ENCODE measurements around the gene ANKRD28.
"Not testable (repeated sequence)": the region's sequence is repeated elsewhere in the genome, so short reads cannot be mapped to it uniquely, and the experiment has no call there.

ANKRD28 gene

DNA sequence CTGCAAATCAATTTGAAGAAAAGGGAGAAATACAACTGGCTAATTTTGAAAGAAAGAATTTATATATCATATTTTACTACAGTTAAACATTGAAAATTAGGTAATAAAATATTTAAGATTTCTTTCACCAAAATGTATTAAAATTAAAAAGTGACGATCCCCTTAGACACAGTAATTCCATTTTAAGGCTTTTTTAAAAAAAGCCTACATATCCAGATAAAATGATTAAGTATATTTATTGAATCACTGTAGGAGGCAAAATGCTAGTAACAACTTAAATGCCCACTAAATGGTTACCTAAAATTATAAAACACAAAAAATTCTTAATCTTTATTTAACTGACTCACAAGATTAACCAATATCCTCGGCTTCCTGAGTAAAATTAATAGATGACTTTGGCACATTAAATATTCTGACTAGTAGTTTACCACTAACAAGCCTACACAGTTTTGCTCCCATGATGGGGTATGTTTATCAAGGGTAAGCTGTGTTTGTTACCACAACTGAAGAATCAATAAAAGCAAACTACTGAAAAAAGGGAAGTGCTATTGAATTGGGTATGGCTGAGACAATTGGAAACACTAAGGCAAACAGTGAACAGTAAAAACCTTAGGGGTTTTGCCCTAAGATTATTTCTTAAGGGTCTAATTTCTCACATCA is 28.4 kb downstream of the ANKRD28 start:
- DNase-seq = no peak

DNA sequence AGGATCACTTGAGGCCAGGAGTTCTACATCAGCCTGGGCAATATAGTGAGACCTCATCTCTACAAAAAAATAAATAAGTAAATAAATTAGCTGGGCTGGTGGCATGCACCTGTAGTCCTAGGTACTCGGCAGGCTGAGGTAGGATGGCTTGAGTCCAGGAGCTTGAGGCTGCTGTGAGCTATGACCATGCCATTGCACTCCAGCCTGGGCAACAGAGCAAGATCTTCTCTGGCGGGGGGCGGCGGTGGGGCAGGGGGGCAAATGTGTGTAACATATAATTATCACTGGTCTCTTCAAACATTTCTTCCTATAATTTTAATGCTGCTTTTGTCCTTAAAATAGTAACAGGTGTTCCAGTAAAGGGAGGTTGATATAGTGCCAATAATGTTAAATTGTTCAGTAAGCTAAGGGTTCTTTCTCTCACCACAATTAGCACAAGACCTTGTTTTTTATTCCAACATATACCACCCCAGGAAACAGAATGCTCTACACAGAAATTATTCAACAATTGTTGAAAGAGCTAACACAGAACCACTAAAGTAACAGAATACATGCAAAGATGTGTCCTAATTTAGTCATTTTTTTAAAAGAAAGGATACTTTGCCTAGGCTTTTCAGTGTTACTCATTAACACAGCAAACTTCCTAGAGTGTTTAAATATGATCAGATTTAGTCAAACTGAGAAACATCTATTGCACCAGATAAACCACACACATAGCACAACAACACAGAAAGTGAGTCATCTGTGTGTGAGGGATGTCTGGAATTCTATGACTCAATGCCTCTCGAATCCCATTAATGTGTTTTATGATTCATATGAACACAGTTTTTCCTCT is 29.1 kb downstream of the ANKRD28 start:
- no peak for DNase-seq

DNA sequence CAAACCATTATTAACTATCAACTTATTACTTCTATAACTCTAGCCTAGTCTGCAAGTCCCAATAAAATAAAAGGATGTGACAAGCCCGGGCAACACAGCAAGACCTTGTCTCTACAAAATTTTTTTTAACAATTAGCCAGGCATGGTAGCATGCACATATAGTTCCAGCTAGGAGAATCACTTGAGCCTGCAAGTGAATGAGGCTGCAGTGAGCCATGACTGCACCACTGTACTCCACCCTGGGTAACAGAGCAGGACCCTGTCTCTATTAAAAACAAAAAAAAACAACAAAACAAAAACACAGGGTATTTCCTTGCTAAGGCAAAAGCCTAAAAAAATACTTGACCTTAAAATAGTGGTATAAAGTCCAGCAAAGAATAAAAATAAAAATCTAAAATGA is 31.4 kb downstream of the ANKRD28 start:
- DNase-seq = no peak

- DNase-seq = no peak
Measured at GRCh38 chr3:15758295-15758694, 39.5 kb downstream of the ANKRD28 start.

- no peak for DNase-seq
Measured at GRCh38 chr3:15757824-15758223, 40.0 kb downstream of the ANKRD28 start.

DNA sequence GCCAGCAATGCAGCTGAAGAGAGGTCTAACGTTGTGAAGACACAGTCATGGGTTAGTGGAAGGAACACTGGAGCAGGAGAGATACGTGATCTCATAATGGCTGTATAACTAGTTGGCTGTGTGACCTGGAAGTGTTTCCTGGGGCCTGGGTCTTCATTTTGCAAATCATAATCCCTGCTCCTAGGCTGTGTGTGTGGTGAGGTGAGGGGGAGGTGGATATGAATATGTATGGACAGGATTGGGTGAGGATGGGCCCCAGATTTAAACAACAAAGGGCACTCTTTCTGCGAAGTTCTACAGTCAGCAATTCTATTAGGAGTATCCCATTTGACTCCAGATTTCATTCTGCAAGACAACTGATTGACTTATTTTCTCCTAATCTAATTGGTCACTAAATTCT is 41.3 kb downstream of the ANKRD28 start:
- no peak for DNase-seq

- DNase-seq = no peak
Measured at GRCh38 chr3:15755780-15756179, 42.0 kb downstream of the ANKRD28 start.

DNA sequence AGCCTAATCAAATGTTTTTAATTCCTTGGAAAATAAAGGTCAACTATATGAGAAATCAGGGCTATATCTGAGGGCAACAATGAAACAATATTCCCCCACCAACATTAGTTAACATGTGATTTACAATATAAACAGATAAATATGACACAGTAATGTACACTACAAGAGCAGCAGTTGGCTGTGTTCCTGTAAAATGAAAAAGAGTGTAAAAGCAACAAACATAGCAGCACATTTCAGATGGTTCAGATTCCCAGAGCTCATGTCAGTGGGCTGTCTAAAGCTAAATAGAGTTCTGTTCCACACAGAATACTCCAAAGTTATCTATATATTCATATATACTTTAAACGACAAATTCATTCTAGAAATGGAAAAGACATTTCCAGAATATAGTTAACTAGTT is 42.6 kb downstream of the ANKRD28 start:
- no peak for DNase-seq

GRCh38 chr3:15754047-15754446 is 43.7 kb downstream of the ANKRD28 start:
- no peak for DNase-seq

DNA sequence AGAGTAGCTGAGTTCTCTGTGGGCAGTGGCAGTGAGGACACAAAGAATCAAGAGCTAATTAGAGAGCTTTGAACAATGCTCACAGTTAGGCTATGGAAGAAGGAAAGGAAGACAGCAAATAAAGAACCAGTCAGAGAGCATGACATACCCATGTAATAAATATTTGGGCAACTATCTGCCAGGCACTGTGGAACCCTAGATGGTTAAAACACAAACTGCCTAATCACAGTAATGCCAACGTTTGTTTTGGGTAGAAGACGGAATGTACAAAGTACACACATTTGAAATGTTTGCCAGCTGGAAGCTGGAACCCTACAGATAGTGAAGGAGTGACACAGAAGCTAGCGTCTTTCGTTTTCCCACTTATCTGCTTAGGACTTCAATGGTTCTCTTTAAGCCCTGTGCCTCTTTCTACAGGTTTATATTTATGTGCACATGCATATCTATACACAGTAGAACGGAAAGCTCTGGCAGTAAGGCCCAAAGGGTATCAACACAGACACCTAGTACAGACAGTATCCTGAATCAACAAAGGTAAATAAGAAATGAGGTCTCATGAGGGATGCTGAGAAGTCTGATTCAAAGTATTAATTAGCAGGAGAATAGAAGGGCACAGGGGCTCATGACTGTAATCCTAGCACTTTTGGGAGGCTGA is 44.6 kb downstream of the ANKRD28 start:
- no peak for DNase-seq

DNA sequence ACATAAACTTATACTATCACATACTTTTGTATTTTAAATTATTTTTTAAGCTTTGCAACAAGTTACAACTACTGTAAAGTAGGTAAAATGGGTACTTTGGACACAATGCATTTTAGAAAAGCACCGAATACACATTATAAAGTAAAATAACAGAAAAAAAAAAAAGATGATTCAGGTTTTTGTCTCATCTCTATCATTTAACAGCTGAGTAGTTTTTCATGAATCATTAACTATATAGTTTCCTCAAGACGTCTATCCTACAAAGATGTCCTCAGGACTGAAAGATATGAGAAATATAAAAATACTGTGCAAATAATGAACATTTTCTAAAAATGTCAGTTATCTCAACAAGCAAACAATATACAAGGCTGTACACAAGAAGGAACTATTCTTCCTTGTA is 46.9 kb downstream of the ANKRD28 start:
- DNase-seq = no peak

DNA sequence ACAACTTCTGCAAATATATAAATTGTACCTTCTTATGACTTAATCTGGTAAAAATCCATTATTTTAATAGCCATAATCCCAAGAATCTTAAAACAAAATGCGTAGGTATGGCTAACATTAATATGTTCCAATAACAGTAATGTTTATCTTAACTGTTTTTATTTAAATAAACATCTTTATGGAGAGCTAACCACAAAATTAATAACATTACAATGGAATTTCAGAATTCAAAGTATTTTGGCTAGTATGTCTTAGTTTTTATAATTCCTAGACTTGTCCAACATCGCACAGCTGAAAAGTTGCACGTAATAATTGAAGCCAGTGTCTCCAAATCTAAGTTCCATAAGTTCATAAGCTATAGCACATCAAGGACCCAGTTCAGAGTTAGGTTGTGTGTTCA is 47.6 kb downstream of the ANKRD28 start:
- DNase-seq = no peak

DNA sequence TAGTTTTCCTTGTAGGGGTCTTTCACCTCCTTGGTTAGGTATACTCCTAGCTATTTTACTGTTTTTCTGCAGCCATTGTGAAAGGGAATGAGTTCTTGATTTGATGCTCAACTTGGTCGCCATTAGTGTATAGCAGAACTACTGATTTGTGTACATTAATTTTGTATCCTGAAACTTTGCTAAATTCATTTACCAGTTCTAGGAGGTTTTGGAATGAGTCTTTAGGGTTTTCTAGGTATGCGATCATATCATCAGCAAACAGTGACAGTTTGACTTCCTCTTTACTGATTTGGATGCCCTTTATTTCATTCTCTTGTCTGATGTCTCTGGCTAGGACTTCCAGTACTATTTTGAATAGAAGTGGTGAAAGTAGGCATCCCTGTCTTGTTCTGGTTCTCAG is 51.9 kb downstream of the ANKRD28 start:
- DNase-seq = not testable (repeated sequence)

DNA sequence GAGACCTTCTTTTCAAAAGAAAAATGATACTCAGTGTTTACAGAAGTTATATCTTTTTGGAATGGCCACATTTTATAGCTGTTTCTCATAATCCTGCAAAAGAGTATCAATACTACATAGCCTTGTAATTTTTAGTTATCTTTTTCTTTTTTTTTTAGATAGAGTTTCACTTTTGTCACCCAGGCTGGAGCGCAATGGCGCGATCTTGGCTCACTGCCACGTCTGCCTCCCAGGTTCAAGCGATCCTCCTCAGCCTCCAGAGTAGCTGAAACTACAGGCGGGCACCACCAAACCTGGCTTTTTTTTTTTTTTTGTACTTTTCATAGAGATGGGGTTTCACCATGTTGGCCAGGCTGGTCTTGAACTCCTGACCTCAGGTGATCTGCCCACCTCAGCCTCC is 53.6 kb downstream of the ANKRD28 start:
- no peak for DNase-seq

- DNase-seq = peak in 1 of 2 experiments; percentile 1
Measured at GRCh38 chr3:15743587-15744009, 54.2 kb downstream of the ANKRD28 start.

- not testable (repeated sequence) for DNase-seq
Measured at GRCh38 chr3:15742236-15742635, 55.5 kb downstream of the ANKRD28 start.

GRCh38 chr3:15738616-15739005 is 59.2 kb downstream of the ANKRD28 start:
- not testable (repeated sequence) for DNase-seq

GRCh38 chr3:15731024-15731423 is 66.8 kb downstream of the ANKRD28 start:
- no peak for DNase-seq

- no peak for DNase-seq
Measured at GRCh38 chr3:15728766-15729165, 69.0 kb downstream of the ANKRD28 start.

- no peak for DNase-seq
Measured at GRCh38 chr3:15726881-15727280, 70.9 kb downstream of the ANKRD28 start.

GRCh38 chr3:15726043-15726442 is 71.7 kb downstream of the ANKRD28 start:
- DNase-seq = no peak

GRCh38 chr3:15724446-15724845 is 73.3 kb downstream of the ANKRD28 start:
- no peak for DNase-seq

GRCh38 chr3:15723624-15723884 is 74.2 kb downstream of the ANKRD28 start:
- no peak for DNase-seq
